ENCODE measurements around the gene PDE7B.

The PDE7B gene

DNA sequence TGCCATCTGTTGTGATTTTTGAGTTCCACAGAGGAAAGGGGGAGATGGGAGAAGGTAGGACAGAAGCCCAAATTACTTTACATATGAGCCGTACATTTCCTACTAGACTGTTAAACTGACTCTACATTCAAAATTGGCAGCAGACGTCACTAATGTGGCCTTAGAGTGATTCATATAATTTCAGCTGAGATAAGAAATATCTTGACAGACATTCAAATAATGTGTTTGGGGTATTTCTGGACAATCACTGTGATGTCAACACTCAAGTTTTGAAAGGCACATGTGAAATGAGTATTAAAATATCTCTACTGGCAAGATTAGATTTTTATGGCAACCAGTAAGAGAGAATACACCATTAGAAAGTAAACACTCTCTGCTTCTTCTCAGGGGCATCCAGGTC, 294.6 kb downstream of the PDE7B start:
- no peak overlapping the region for H3K27ac ChIP-seq
- TF ChIP-seq, protein P1, sequence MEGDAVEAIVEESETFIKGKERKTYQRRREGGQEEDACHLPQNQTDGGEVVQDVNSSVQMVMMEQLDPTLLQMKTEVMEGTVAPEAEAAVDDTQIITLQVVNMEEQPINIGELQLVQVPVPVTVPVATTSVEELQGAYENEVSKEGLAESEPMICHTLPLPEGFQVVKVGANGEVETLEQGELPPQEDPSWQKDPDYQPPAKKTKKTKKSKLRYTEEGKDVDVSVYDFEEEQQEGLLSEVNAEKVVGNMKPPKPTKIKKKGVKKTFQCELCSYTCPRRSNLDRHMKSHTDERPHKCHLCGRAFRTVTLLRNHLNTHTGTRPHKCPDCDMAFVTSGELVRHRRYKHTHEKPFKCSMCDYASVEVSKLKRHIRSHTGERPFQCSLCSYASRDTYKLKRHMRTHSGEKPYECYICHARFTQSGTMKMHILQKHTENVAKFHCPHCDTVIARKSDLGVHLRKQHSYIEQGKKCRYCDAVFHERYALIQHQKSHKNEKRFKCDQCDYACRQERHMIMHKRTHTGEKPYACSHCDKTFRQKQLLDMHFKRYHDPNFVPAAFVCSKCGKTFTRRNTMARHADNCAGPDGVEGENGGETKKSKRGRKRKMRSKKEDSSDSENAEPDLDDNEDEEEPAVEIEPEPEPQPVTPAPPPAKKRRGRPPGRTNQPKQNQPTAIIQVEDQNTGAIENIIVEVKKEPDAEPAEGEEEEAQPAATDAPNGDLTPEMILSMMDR (conservative IDR thresholded peaks at IDR 0.05): no peak

DNA sequence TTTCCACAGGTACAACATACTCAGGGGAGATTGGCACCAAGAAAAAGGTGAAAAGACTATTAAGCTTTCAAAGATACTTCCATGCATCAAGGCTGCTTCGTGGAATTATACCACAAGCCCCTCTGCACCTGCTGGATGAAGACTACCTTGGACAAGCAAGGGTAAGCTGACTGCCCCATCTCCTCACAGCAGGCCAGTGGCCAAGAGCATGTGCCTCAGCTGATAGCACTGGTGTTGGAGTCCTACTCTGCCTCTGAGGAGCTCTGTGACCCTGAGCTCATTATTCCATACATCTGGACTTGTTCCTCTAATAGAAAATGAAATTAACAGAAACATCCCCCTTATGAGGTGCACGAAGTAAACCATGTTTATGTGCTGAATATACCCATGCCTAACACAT, 295.8 kb downstream of the PDE7B start:
- TF ChIP-seq, protein P1 (conservative IDR thresholded peaks at IDR 0.05): no peak

DNA sequence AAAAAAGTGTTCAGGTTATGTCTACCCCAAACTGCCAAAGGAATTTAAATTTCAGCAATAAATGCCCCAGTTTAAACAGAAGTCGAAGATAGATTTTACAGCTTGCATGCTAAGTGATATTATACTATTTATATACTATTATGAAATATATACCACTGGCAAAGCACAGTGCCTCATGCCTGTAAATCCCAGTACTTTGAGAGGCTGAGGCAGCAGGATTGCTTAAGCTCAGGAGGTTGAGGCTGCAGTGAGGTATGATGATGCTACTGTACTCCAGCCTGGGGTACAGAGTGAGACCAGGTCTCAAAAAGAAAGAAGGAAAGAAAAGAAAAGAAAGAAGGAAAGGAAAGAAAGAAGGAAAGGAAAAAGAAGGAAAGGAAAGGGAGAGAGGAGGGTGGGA, 296.6 kb downstream of the PDE7B start:
- no peak overlapping the region for H3K27ac ChIP-seq
- TF ChIP-seq, protein P1 (conservative IDR thresholded peaks at IDR 0.05): no peak

More for the DNA sequence above, 295.8 kb downstream of the PDE7B start:
- H3K27ac ChIP-seq: no peak overlapping the region

DNA sequence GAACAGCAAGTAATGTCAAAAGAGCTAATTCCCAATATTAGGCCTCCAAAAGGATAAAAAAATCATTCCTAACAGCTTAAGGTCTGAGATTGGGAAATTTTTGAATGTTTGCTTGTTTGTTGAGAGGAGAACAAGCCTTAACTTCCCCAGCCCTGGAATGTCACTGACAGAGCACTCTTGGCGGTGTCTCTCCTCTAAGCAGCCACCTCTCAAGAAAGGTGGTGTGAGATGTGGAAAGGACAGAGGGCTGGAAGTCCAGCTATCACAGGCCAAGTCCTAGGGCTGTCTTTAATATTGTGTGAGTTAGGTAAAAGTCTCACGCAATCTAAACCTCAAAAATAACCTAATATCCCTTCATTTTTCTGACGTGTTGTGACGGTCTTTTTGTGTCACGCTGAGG, 297.0 kb downstream of the PDE7B start:
- no peak overlapping the region for H3K27ac ChIP-seq
- TF ChIP-seq, protein P1 (conservative IDR thresholded peaks at IDR 0.05): no peak

DNA sequence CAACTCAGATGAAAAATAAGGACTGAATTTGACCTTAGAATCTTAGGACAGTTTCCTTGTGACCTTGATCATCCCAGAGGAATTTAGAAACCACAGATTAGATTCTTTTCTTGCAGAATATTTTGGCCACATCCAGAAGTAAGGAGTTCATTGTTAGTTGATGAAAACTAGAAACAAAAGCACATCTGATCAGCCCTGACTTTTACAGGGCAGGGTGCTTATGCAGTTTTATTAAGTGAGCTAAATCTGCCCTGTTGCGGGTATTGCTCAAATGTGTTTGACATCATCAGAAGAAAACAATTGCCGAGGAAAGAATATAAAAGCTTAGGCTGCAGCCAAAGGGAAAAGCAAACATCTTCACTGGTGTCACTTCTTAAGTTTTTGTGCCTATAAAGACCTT, 297.8 kb downstream of the PDE7B start:
- H3K27ac ChIP-seq: no peak overlapping the region
- TF ChIP-seq, protein P1 (conservative IDR thresholded peaks at IDR 0.05): no peak

DNA sequence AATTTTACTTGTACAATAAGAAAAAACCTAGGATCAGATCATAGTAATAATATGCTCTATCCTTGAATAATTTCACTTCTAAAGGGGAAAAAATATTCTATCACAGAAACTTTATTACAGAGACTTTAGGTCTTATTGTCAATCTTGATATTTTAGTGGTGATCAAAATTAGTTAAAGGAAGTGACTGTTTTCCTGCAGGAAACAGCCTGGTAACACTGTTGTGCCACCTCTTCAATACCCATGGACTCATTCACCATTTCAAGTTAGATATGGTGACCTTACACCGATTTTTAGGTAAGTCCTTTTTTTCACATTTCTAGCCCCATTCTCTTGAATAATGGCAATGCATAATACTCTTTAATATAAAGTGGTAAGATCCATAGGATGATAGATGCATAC, 299.5 kb downstream of the PDE7B start:
- no peak overlapping the region for H3K27ac ChIP-seq
- TF ChIP-seq, protein P1 (conservative IDR thresholded peaks at IDR 0.05): no peak

DNA sequence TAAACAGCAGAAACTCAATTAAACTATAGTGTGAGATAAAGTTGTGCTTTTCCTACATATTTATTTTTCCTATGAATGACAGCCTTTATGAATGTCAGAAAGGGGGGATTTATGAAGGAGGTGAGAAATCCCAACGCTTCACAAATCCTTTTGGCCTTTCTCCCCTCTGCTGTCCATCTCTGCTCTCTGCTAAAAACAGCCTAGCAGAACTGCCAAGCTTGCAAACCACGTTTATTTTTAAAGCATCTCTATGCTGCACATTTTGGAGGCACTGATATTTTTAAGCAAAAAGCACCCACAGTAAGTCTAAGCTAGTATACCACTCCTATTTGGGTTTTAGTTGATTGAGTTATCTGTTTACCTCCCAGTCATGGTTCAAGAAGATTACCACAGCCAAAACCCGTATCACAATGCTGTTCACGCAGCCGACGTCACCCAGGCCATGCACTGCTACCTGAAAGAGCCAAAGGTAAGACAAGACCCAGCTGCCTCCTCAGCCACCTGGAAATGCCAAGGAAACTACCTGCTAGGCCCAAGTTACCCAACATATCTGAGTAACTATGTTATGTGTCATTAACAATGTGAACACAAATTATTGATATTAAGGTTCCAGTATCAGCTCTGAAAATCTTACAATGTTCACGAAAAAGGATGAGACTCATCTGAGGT, 302.3 kb downstream of the PDE7B start:
- TF ChIP-seq, protein P1 (conservative IDR thresholded peaks at IDR 0.05): no peak
- H3K27ac ChIP-seq: no peak overlapping the region
